ENCODE measurements around the gene DNAJB2.

GRCh38 chr2:219285894-219286425 is 6.8 kb downstream of the DNAJB2 start:
- TF ChIP-seq, protein P1, sequence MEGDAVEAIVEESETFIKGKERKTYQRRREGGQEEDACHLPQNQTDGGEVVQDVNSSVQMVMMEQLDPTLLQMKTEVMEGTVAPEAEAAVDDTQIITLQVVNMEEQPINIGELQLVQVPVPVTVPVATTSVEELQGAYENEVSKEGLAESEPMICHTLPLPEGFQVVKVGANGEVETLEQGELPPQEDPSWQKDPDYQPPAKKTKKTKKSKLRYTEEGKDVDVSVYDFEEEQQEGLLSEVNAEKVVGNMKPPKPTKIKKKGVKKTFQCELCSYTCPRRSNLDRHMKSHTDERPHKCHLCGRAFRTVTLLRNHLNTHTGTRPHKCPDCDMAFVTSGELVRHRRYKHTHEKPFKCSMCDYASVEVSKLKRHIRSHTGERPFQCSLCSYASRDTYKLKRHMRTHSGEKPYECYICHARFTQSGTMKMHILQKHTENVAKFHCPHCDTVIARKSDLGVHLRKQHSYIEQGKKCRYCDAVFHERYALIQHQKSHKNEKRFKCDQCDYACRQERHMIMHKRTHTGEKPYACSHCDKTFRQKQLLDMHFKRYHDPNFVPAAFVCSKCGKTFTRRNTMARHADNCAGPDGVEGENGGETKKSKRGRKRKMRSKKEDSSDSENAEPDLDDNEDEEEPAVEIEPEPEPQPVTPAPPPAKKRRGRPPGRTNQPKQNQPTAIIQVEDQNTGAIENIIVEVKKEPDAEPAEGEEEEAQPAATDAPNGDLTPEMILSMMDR (IDR thresholded peaks at IDR 0.05; ENCODE audit: extremely low read depth in 1 of 2, insufficient read depth in 1 of 2, low read depth in 1 of 2, low read length in 2 of 2) = no peak
- TF ChIP-seq POLR2A (IDR thresholded peaks at IDR 0.05; ENCODE audit: low read depth, low read length) (no peak), JUN (IDR thresholded peaks at IDR 0.05; ENCODE audit: borderline replicate concordance, insufficient read depth, insufficient read length, low read depth) (no peak), MAX (IDR thresholded peaks at IDR 0.05; ENCODE audit: insufficient read depth, insufficient read length) (no peak)

All from endothelial cell of umbilical vein (primary cell).